Measurements from ENCODE around the gene GTF2IRD1.

DNA sequence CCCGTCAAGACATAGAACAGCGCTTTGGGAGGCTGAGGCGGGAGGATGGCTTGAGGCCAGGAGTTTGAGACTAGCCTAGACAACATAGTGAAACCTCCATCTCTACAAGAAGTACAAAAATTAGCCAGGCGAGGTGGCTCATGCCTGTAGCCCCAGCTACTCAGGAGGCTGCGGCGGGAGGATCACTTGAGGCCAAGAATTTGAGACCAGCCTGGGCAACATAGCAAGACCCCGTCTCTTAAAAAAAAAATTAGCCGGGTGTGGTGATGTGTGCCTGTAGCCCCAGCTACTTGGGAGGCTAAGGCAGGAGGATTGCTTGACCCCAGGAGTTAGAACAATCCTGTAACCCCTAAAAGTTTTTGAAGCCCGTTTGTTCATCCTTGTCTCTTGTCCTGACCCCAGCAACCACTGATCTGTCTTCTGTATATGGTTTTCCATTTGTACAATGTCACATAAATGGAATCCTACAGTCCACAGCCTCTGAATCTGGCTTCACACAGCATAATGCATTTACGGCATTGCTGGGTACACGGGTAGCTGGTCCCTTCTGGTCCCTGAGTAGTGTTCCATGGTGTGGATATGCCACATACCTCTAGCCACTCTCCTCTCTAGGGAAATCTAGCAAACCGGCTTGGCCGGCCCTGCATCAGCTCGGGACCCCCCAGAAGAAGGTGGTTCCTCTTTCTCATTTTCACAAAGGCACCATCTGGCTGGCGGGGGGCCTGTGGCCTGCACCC is 8.4 kb downstream of the GTF2IRD1 start:
- TF ChIP-seq CTCF (IDR thresholded peaks at IDR 0.05; ENCODE audit: low read length) = no peak
- TF ChIP-seq EZH2 (IDR thresholded peaks at IDR 0.05; ENCODE audit: borderline replicate concordance, low read length) = no peak
